Kidney (tissue), 14 donors: ENCODE results near the gene PBLD. TPM values are rescaled to one million over a fixed set of nuclear protein-coding genes. Genes with fewer than 3 reads are reported as not detected.

ENCODE experiments used
- DNase-seq, 5 donors: peaks; one replicate each; pipeline ENCODE4 v3.0.0-alpha.2; 2013 to 2020
- FAIRE-seq: peaks from 2 replicates; lab custom pipeline; 2012; peaks lifted over from hg19 to GRCh38; lab: Jason Lieb, UNC
- H3K27ac ChIP-seq, 2 donors: one replicate each; pipeline ENCODE4 v1.7.0; 2013; ENCODE audit warnings: low read depth in 2 of 2, low read length in 2 of 2, inconsistent platforms in 1 of 2
- H3K27me3 ChIP-seq: one replicate; pipeline ENCODE4 v1.7.1; 2013; ENCODE audit warnings: low read length, inconsistent platforms; ENCODE audit not compliant: control insufficient read depth, insufficient read depth
- H3K36me3 ChIP-seq, 3 donors: one replicate each; pipeline versions ENCODE4 v1.7.0 to v1.7.1; 2013; ENCODE audit warnings: low read length in 3 of 3, control low read depth in 1 of 3, inconsistent platforms in 1 of 3; ENCODE audit not compliant: insufficient read depth in 3 of 3, control insufficient read depth in 2 of 3
- H3K4me1 ChIP-seq, 3 donors: one replicate each; pipeline versions ENCODE4 v1.7.0 to v1.7.1; 2013; ENCODE audit warnings: low read length in 3 of 3, inconsistent platforms in 1 of 3, low read depth in 1 of 3; ENCODE audit not compliant: control insufficient read depth in 2 of 3, insufficient read depth in 2 of 3
- H3K4me3 ChIP-seq, 3 donors: one replicate each; pipeline versions ENCODE4 v1.7.0 to v1.8.1; 2013; ENCODE audit warnings: low read length in 3 of 3, control low read depth in 1 of 3, inconsistent platforms in 1 of 3
- H3K9ac ChIP-seq, 3 donors: one replicate each; pipeline versions ENCODE4 v1.7.0 to v1.7.1; 2013; ENCODE audit warnings: low read length in 3 of 3, control low read depth in 1 of 3, inconsistent platforms in 1 of 3
- H3K9me3 ChIP-seq, 3 donors: one replicate each; pipeline versions ENCODE4 v1.7.0 to v1.7.1; 2013; ENCODE audit warnings: low read length in 3 of 3, control low read depth in 1 of 3, inconsistent platforms in 1 of 3; ENCODE audit not compliant: control insufficient read depth in 2 of 3, insufficient read depth in 1 of 3
- intact Hi-C: fragments of 100-400 bp; cut with DNase I; formaldehyde crosslinking; loops from one replicate; pipeline ENCODE4 v1.11.1; 2022
- polyA plus RNA-seq: library from polyadenylated mRNA; stranded (reverse); fragments of 350-450 nt; fragmentation: Illumina TruSeq; extraction: RNeasy Lipid Tissue Mini Kit (QIAGEN cat#74804); gene quantifications from one replicate; pipeline ENCODE4 v1.2.3, GENCODE V29; 2014; ENCODE audit warnings: low read depth, low replicate concordance; ENCODE audit not compliant: insufficient read depth
- total RNA-seq: library from RNA; stranded (reverse); fragmentation: NEBNext Ultra II Directional; extraction: Animal tissue kit (Norgen Biotek cat#: 25700); gene quantifications from one replicate; pipeline ENCODE4 v1.2.1, GENCODE V29; 2021
- TF ChIP-seq, protein P1 (sequence below): IDR thresholded peaks from 3 replicates; pipeline ENCODE4 v1.5.1; 2012; ENCODE audit warnings: mild to moderate bottlenecking, moderate library complexity, borderline replicate concordance; ENCODE audit not compliant: insufficient read depth; ENCODE audit errors: extremely low read depth
- donor health status: control.
- donor health status: control.
- donor health status: control.
- donor health status: control.
- donor health status: control.
- donor health status: DM: yes; HTN: yes; CAD: no.
- donor health status: Normal renal cell carcinoma (clear cell type).

The PBLD gene
- total and polyA plus RNA-seq, 2 donors from 2014 or later, result 33.5 to 104 TPM

DNA sequence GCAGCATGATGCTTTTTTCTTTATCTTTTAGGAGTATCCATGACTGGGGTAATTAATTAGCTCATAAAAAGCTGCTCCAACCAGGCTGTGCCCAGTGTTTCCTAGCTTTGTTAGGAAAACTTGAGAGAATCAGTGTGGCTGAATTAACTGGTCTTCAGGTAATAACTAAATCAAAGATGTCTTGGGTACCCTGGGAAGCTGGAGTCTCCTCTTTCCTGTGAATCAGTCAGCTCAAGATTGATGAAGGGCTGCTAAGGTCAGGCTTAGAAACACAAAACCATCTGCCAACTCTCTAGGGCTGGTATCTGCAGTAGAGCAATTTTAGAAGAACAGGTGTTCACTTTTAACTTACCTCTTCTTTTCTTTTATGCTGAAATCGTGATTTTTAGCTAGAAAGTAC, 79.4 kb downstream of the PBLD start:
- FAIRE-seq (no peak), DNase-seq (peak in 3 of 5 donors; percentile 29 to 80 (median 79))
- H3K9ac ChIP-seq, result no peak overlapping the region
- H3K27ac ChIP-seq, result no peak overlapping the region
- intact Hi-C loops, result no loop called here
- no peak overlapping the region for H3K4me3 ChIP-seq
- peaks cover 0 to 4% (median 0%) of the 10 kb centered on the region in 3 donors for H3K4me1 ChIP-seq
- H3K9me3 ChIP-seq, result no peaks in the 10 kb centered on the region
- H3K36me3 ChIP-seq, result no peaks in the 10 kb centered on the region
- H3K27me3 ChIP-seq, result no peaks in the 10 kb centered on the region
- TF ChIP-seq, protein P1, sequence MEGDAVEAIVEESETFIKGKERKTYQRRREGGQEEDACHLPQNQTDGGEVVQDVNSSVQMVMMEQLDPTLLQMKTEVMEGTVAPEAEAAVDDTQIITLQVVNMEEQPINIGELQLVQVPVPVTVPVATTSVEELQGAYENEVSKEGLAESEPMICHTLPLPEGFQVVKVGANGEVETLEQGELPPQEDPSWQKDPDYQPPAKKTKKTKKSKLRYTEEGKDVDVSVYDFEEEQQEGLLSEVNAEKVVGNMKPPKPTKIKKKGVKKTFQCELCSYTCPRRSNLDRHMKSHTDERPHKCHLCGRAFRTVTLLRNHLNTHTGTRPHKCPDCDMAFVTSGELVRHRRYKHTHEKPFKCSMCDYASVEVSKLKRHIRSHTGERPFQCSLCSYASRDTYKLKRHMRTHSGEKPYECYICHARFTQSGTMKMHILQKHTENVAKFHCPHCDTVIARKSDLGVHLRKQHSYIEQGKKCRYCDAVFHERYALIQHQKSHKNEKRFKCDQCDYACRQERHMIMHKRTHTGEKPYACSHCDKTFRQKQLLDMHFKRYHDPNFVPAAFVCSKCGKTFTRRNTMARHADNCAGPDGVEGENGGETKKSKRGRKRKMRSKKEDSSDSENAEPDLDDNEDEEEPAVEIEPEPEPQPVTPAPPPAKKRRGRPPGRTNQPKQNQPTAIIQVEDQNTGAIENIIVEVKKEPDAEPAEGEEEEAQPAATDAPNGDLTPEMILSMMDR, result no peak

- H3K9me3 ChIP-seq, result no peaks in the 10 kb centered on the region
- no peak overlapping the region for H3K27ac ChIP-seq
- H3K27me3 ChIP-seq, result no peaks in the 10 kb centered on the region
- DNase-seq (no peak), FAIRE-seq (no peak)
- H3K4me3 ChIP-seq, result no peak overlapping the region
- TF ChIP-seq, protein P1, result no peak
- intact Hi-C loops, result no loop called here
- peaks cover 0 to 4% (median 0%) of the 10 kb centered on the region in 3 donors for H3K4me1 ChIP-seq
- no peak overlapping the region for H3K9ac ChIP-seq
- no peaks in the 10 kb centered on the region for H3K36me3 ChIP-seq
Observed at GRCh38 chr10:68251625-68252495, 80.9 kb downstream of the PBLD start.

GRCh38 chr10:68251151-68251550, 81.6 kb downstream of the PBLD start:
- FAIRE-seq (no peak), DNase-seq (no peak)
- intact Hi-C loops, result no loop called here
- TF ChIP-seq, protein P1, result no peak
- Histone ChIP-seq H3K9me3 (no peaks in the 10 kb centered on the region), H3K9ac (no peak overlapping the region), H3K4me1 (peaks cover 0 to 4% (median 0%) of the 10 kb centered on the region in 3 donors), H3K36me3 (no peaks in the 10 kb centered on the region), H3K27me3 (no peaks in the 10 kb centered on the region), H3K4me3 (no peak overlapping the region), H3K27ac (no peak overlapping the region)
